Sigmoid colon (tissue), 7 donors: ENCODE data around the gene HOXA11. TPM values are rescaled to one million over a fixed set of nuclear protein-coding genes. Genes with fewer than 3 reads are reported as not detected.

Experiments used
- DNase-seq: peaks from one replicate; pipeline ENCODE4 v3.0.0-alpha.2; 2019
- H3K27ac ChIP-seq, 4 donors: fragments of 200-600 bp; sonication (generic); one replicate each; pipeline ENCODE4 v1.5.1; 2016 to 2019; ENCODE audit warnings: mild to moderate bottlenecking in 1 of 4
- H3K27me3 ChIP-seq, 3 donors: fragments of 200-600 bp; sonication (generic); one replicate each; pipeline ENCODE4 v1.5.1; 2019; ENCODE audit warnings: mild to moderate bottlenecking in 1 of 3
- H3K36me3 ChIP-seq, 4 donors: fragments of 200-600 bp; sonication (generic); one replicate each; pipeline ENCODE4 v1.5.1; 2016 to 2019
- H3K4me1 ChIP-seq, 4 donors: fragments of 200-600 bp; sonication (generic); one replicate each; pipeline ENCODE4 v1.5.1; 2017 to 2019
- H3K4me3 ChIP-seq, 4 donors: fragments of 200-600 bp; sonication (generic); one replicate each; pipeline ENCODE4 v1.5.1; 2017 to 2019; ENCODE audit warnings: mild to moderate bottlenecking in 2 of 4, moderate library complexity in 1 of 4
- H3K9me3 ChIP-seq, 4 donors: fragments of 200-600 bp in 3 of 4; sonication (generic) in 3 of 4; one replicate each; pipeline versions ENCODE4 v1.5.1 to v1.6.1; 2013 to 2019
- CTCF ChIP-seq, 4 experiments: fragments of 450-650 bp in 3 of 4; fragments of 200-600 bp in 1 of 4; IDR thresholded peaks; one replicate each; pipeline ENCODE4 v1.5.1; 2016 to 2019; ENCODE audit warnings: antibody characterized with exemption in 4 of 4, mild to moderate bottlenecking in 3 of 4, moderate library complexity in 2 of 4
- EP300 ChIP-seq, 4 donors: sonication (generic); formaldehyde crosslinking; IDR thresholded peaks; one replicate each; pipeline ENCODE4 v1.6.1; 2017; ENCODE audit warnings: antibody characterized with exemption in 4 of 4
- POLR2A ChIP-seq, 2 donors: fragments of 450-650 bp; IDR thresholded peaks; one replicate each; pipeline ENCODE4 v1.6.1; 2016; ENCODE audit warnings: antibody characterized with exemption in 2 of 2, mild to moderate bottlenecking in 2 of 2, moderate library complexity in 2 of 2
- POLR2AphosphoS5 ChIP-seq, 4 donors: sonication (generic); formaldehyde crosslinking; IDR thresholded peaks; one replicate each; pipeline ENCODE4 v1.6.1; 2017; ENCODE audit warnings: antibody characterized with exemption in 4 of 4
- WGBS, 2 donors: extraction: QIAGEN DNeasy Blood & Tissue Kit; methylation state at CpG; one replicate each; pipeline ENCODE4 v1.1.7; 2013; 5-methylcytosine and 5-hydroxymethylcytosine counted together
- intact Hi-C: fragments of 100-400 bp; cut with DNase I; formaldehyde crosslinking; loops from one replicate; pipeline ENCODE4 v1.15.1; 2023
- polyA plus RNA-seq, 3 donors: library from polyadenylated mRNA; stranded (reverse); fragments of 200-250 nt; gene quantifications; one replicate each; pipeline ENCODE4 v1.2.3, GENCODE V29; 2013
- total RNA-seq, 4 donors: library from RNA; depleted of rRNA; stranded (reverse); fragments of >200 nt; gene quantifications; one replicate each; pipeline ENCODE4 v1.1.0, GENCODE V29; 2016
- donor health status: healthy with polysubstance abuse.
- donor health status: Bipolar disorder and iron deficiency.
- donor health status: healthy.

Gene HOXA11
- total and polyA plus RNA-seq, 7 donors, result 3.0 to 25.0 (median 18.7) TPM

- Histone ChIP-seq H3K27me3 (no peaks in the 10 kb centered on the region), H3K36me3 (no peaks in the 10 kb centered on the region), H3K4me3 (peak overlapping the region; percentile 51 to 76 (median 64)), H3K4me1 (peaks cover 0 to 48% (median 35%) of the 10 kb centered on the region in 4 donors), H3K27ac (peak overlapping the region in 3 of 4 donors; percentile 83 to 96 (median 91)), H3K9me3 (no peaks in the 10 kb centered on the region)
- WGBS, 2 donors, result 4 to 20% methylated on average over 48 of the region's 48 CpGs
- peak; percentile 68 for DNase-seq
- TF ChIP-seq EP300 (IDR thresholded peaks at IDR 0.05), result no peak
- TF ChIP-seq POLR2AphosphoS5 (IDR thresholded peaks at IDR 0.05), result no peak
- TF ChIP-seq POLR2A (IDR thresholded peaks at IDR 0.05), result no peak
- no peak for TF ChIP-seq CTCF (IDR thresholded peaks at IDR 0.05)
- intact Hi-C loops, result loop anchor here (5.0 kb wide), 3 partner anchors 298 to 1298 kb away; no protein-coding TSS in a partner anchor
These were observed 29.9 kb downstream of the HOXA11 start for GRCh38 chr7:27154901-27155815.

GRCh38 chr7:27154369-27154768 is 30.7 kb downstream of the HOXA11 start:
- no peak for TF ChIP-seq CTCF (IDR thresholded peaks at IDR 0.05)
- no peak for TF ChIP-seq POLR2A (IDR thresholded peaks at IDR 0.05)
- TF ChIP-seq POLR2AphosphoS5 (IDR thresholded peaks at IDR 0.05), result no peak
- no peak for TF ChIP-seq EP300 (IDR thresholded peaks at IDR 0.05)
- WGBS, 2 donors, result 21 to 62% methylated on average over 10 of the region's 10 CpGs
- intact Hi-C loops, result loop anchor here (5.0 kb wide), 1 partner anchor 1297 kb away; no protein-coding TSS in a partner anchor
- peak overlapping the region in 2 of 4 donors; percentile 63 to 76 for H3K4me3 ChIP-seq
- no peaks in the 10 kb centered on the region for H3K9me3 ChIP-seq
- H3K27me3 ChIP-seq, result no peaks in the 10 kb centered on the region
- DNase-seq, result peak; percentile 61
- peak overlapping the region in 3 of 4 donors; percentile 83 to 96 (median 91) for H3K27ac ChIP-seq
- no peaks in the 10 kb centered on the region for H3K36me3 ChIP-seq
- H3K4me1 ChIP-seq, result peaks cover 0 to 56% (median 39%) of the 10 kb centered on the region in 4 donors

DNA sequence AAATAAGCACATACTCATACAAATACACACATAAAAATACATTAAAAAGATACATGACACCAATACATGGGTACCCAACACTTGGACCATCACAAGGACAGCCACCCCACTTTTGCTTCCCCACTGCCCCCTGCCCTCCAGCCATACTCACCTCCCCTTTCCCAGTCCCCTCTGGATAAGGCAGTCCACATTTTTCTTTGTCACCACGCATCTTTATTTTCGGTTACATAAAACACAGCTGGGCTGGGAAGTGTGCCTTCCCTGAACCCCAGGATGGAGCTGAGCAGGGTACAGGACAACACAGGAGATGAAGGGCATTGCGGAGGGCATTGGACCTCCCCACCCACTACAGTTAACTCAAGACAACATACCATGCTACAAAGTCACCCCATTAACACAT is 31.5 kb downstream of the HOXA11 start:
- H3K27ac ChIP-seq, result peak overlapping the region in 3 of 4 donors; percentile 91 to 96 (median 95)
- 41 to 77% methylated on average over 3 of the region's 3 CpGs for WGBS, 2 donors
- H3K4me1 ChIP-seq, result peaks cover 0 to 65% (median 47%) of the 10 kb centered on the region in 4 donors
- intact Hi-C loops, result loop anchor here (5.0 kb wide), 1 partner anchor 1296 kb away; no protein-coding TSS in a partner anchor
- TF ChIP-seq CTCF (IDR thresholded peaks at IDR 0.05), result no peak
- TF ChIP-seq EP300 (IDR thresholded peaks at IDR 0.05), result no peak
- no peak overlapping the region for H3K4me3 ChIP-seq
- no peak for DNase-seq
- H3K27me3 ChIP-seq, result no peaks in the 10 kb centered on the region
- H3K36me3 ChIP-seq, result no peaks in the 10 kb centered on the region
- H3K9me3 ChIP-seq, result no peaks in the 10 kb centered on the region

- no peak for TF ChIP-seq EP300 (IDR thresholded peaks at IDR 0.05)
- no peak for TF ChIP-seq POLR2AphosphoS5 (IDR thresholded peaks at IDR 0.05)
- no peak for TF ChIP-seq POLR2A (IDR thresholded peaks at IDR 0.05)
- no peak for TF ChIP-seq CTCF (IDR thresholded peaks at IDR 0.05)
- Histone ChIP-seq H3K27me3 (no peaks in the 10 kb centered on the region), H3K27ac (peak overlapping the region in 3 of 4 donors; percentile 91 to 96 (median 95)), H3K4me1 (peaks cover 0 to 71% (median 53%) of the 10 kb centered on the region in 4 donors), H3K4me3 (peak overlapping the region; percentile 64 to 73 (median 68)), H3K9me3 (no peaks in the 10 kb centered on the region), H3K36me3 (no peaks in the 10 kb centered on the region)
- intact Hi-C loops, result loop anchor here (5.0 kb wide), 1 partner anchor 1296 kb away; no protein-coding TSS in a partner anchor
- WGBS, 2 donors, result 6 to 29% methylated on average over 22 of the region's 22 CpGs
- no peak for DNase-seq
These were observed 32.1 kb downstream of the HOXA11 start for GRCh38 chr7:27152816-27153442.
